ENCODE results near the gene DNAAF6.
"Not testable (repeated sequence)": the region's sequence is repeated elsewhere in the genome, so short reads cannot be mapped to it uniquely, and the experiment has no call there.

Gene DNAAF6

DNA sequence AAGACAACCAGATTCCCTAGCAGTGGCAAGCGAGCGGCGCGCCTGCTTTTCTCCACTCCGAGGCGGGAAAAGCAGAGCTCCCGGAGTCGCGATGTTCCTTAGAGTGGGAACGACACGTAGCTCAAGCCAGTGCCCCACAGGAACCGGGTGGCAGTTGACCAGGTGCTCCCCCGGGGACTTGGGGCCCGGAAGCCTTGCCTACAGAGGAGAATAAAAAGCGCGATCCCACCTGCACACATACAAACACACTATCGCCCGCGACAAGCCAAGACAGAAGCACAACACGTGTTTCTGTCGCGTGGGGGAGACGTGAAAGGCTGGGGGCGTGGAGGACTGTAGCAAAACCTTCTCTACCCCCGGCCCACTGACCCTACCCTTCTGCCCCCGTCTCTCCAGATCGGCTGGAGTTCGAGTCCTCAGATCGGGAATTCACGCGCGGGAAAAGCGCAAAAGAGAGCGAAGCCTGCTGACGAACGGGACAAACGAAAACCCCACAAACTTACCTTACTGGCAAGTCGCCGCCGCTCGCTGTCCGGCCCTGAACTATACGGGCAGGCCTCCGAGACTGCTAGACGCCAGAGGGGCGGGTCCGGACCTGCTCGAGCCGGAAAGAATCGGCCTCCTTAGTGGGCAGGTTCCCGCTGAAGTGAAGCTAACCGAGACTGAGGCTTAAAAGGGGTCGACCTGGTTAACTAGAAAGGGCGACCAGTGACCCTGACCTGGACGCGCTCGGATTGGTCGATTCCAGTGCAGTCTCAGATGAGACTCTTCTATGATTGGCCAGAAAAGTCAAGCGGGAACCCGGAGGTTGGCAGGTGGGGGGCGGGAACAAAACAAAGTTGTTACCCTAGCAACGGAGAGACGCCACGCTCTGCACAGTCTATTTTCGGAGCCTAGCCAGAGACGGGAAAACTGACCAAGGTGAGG, at the start of gene DNAAF6, which contains the start of gene NUP62CL:
TSS of gene DNAAF6 (plus strand) at position 842 of the 927 bp plus-strand sequence. CDS start 6,265 bp downstream, outside the sequence.
TSS of gene NUP62CL (minus strand) at position 664 of the 927 bp plus-strand sequence. CDS start 31,287 bp downstream, outside the sequence.
- peak; percentile 82 for DNase-seq (ENCODE audit: low spot score)

DNA sequence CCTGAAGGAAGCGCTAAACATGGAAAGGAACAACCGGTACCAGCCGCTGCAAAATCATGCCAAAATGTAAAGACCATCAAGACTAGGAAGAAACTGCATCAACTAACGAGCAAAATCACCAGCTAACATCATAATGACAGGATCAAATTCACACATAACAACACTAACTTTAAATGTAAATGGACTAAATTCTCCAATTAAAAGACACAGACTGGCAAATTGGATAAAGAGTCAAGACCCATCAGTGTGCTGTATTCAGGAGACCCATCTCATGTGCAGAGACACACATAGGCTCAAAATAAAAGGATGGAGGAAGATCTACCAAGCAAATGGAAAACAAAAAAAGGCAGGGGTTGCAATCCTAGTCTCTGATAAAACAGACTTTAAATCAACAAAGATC, 48.8 kb upstream of the DNAAF6 start:
- not testable (repeated sequence) for DNase-seq (ENCODE audit: low spot score)

DNA sequence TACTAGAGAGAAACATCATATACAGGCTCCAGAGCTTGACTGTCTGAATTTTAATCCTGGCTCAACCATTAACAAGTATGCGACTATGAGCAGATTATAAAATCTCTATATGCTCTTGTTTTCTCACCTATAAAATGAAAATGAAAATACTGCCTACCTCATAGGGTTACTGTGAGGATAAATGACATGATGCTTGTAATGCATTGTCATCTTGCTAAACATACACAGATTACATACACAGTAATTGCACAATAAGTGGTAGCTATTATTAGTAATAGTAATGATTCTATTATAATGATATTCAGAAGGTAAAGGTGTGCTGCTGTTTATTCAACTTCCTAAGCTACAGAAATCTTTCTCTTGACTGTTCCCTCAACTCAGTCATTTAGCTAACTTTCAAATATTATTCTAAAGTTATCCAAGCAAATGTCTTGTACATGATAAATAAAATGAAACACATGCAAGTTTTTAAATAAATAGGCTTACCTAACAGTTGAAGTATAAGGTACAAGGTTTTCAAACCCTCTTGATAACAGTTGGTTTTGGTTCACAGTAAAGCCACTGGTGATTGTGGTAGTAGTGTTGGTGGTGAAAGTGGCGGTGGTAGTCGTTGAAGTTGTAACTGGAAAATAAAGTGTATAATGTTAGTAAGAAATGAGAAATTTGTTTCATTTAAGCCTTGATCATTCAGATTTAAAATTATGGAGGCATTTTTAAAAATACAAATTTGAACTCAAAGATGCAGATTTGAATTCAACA, 39.1 kb upstream of the DNAAF6 start:
- no peak for DNase-seq (ENCODE audit: low spot score)

DNA sequence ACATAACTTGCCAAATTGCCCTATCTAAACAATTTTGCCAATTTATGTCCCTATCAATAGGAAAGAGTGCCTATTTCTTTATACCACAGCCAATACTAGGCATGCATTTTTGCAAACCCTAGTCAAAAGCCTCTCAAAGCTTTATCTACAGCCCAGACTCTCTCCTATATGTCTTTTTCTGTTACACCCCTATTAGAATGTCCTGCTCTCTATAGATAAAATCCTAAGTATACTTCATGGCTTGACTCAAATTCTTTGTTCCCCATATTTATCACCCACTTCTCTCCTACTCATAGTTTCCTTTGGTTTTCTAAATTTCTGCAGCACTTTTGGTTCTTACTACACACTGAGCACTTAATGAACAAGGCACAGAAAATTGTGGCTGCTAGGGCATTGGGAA, 38.2 kb upstream of the DNAAF6 start:
- DNase-seq (ENCODE audit: low spot score): no peak

DNA sequence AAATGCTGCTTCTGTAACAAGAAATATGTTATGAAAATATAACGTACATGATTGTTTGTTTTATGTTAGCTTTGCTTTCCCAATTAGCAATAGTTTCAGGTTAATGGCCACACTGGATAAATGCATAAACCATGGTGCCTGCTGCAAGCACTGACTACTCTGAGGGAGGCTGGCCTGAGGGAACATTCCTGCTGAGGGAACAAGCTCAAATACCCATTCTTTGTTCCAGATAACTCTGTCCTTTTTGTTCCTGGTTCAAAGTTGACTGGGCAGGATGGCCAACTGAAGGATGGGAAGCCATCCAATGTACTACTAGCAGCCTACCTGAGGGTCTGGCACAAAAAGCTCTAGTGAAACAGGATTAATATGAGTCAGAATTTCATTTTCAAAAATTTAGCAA, 37.7 kb upstream of the DNAAF6 start:
- DNase-seq (ENCODE audit: low spot score): no peak

DNA sequence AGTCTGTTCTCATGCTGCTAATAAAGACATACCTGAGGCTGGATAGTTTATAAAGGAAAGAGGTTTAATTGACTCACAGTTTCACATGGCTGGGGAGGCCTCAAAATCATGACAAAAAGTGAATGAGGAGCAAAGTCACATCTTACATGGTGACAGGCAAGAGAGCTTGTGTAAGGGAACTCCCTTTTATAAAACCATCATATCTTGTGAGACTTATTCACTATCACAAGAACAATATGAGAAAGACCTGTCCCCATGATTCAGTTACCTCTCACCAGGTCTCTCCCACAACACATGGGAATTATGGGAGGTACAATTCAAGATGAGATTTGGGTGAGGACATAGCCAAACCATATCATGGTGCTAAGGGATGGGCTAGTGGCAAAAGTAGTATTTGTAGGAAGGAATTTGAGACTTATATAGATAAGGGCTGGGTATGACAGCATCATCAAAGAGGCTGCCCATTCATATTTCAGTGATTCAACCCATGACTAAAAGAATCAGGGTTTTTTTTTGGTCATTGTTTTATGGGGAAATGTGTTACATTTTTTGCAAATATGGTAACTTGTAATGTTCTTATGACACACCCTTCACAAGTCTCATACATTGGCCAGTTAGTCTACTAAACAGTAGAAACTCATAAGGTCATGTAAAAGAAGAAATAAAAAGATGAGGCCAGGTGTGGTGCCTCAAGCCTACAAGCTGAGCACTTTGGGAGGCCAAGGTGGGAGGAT, 34.9 kb upstream of the DNAAF6 start:
- DNase-seq (ENCODE audit: low spot score): no peak

DNA sequence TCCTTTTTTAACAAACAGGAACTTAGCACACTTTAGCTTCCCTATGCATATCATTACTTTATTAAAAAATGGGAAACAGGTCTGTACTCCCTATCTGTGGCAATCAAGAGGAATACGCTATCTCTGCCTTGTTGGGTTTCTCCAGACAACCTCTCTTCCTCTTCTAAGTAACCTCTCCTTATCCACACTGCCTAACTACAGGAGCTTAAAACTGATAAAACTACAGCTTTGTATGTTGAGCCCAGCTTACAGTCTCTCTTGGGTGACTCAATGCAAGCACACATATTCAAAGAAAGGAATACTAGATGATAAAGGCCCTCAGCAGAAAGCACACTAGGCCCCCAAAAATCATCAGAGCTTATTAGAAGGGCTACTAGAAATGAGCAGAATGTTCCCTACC, 9.1 kb upstream of the DNAAF6 start:
- DNase-seq (ENCODE audit: low spot score): no peak

DNA sequence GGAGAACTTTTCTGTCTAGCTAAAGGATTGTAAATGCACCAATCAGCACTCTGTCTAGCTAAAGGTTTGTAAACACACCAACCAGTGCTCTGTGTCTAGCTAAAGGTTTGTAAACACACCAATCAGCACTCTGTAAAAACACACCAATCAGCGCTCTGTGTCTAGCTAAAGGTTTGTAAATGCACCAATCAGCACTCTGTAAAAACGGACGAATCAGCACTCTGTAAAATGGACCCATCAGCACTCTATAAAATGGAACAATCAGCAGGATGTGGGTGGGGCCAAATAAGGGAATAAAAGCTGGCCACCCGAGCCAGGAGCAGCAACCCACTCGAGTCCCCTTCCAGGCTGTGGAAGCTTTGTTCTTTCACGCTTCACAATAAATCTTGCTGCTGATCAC, 8.3 kb upstream of the DNAAF6 start:
- DNase-seq (ENCODE audit: low spot score): not testable (repeated sequence)

DNA sequence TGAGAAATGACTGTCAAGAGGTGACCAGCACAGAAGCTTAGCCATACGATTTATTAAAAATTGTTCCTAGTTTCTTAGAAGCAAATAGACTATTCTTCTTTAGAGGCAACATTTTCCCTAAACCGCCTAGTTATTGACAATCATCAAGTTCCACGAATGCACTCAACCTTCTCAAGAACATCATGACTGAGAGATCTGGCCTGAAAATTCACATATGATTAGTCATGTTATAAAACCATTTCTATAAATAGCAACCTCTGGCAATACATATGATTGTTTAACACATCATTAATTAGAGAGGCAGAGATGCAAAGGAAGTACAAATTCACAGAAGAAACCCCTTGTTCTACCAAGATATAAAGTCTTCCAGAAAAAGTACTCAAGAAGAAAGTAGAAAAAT, 6.9 kb upstream of the DNAAF6 start:
- no peak for DNase-seq (ENCODE audit: low spot score)

DNA sequence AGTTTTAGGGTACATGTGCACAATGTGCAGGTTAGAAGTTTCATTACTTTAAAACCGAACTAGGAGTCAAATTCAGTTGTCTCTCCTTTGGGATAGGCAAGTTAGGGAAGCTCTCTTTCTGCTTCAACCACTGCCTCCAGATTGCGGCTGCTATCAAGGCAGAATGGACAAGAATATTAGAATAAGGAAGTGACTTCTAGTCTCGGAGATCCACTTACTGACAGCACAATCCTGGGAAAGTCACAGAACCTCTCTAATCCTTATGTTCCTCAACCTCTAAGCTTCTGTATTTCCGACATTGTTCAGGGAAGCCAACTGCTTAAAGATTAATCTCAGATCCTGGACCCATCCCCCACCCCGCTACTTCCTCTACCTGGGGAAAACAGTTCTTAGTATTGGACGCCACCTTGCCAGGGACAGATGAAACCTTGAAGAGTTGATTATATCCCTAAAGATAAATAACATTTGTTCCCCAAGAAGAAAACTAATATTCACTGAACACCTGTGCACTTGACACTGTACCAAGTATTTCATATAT, 2.3 kb upstream of the DNAAF6 start:
- no peak for DNase-seq (ENCODE audit: low spot score)

DNA sequence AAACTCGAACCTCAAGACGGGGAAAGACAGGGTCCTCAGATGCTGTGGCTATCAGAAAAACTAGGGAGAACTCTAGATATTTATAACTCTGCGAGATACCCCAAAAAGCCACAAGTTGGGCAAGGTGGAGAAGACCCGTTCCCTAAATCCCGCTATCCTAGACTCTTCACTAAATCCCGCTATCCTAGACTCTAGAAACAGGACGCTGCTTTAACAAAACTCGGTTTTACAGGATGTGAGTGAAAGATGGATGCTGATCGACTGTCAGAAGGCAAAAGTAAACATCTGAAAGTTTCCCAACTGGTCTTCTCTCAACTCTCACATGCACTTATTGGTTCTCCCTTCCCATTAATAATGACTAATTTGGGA, 270 bp downstream of the DNAAF6 start:
- no peak for DNase-seq (ENCODE audit: low spot score)

DNA sequence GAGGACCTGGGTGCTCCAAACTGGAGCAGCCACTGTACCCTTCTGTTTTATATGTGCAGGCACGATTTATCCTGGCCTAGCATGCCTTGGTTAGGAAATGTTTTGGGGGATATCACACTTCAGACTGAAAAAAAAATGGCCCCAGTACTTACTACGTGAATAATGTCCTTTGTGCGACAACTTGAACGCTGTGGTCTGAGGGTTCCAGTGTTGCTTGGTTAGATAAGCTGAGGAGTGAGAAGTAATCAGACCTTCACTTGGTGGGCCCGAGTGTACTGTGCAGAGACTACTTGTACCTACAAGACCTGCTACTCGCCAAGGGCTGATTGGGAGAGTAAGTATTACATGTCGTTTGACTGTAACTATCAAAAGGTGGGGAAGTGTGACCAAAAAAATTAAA, 678 bp downstream of the DNAAF6 start:
- no peak for DNase-seq (ENCODE audit: low spot score)

DNA sequence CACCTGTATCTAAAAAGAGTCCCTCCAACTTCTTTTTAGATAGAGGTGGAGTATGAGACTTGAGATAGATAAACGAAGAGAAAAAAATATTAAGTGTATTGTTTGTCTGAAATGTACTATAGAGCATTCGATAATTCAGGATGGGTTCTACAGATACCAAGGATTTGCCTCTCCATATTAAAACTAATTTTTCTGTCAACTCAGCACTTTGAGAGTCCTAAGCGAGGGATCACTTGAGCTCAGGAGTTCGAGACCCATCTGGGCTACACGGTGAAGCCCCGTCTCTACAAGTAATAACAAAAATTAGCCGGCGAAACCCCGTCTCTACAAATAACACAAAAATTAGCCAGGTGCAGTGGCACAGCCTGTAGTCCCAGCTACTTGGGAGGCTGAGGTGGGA, 1.5 kb downstream of the DNAAF6 start:
- no peak for DNase-seq (ENCODE audit: low spot score)

DNA sequence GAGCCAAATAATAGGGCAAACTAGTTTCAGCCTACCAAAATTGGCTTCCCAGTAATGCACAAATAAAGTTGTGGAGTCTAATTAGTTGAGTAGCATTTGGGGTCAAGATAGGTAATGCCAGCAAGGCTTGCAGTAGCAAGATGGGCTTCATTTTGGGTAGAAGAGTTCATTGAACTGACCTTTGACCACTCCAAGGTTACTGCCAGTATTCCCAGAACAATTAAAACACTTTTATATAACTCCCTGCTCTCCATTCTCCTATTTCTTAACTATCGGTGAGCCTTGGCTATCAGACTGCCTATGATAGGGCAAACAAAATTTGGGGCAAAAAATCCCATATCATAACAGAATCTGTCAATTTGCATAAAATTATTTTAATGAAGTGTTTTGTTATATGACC, 7.1 kb downstream of the DNAAF6 start:
- DNase-seq (ENCODE audit: low spot score): no peak

DNA sequence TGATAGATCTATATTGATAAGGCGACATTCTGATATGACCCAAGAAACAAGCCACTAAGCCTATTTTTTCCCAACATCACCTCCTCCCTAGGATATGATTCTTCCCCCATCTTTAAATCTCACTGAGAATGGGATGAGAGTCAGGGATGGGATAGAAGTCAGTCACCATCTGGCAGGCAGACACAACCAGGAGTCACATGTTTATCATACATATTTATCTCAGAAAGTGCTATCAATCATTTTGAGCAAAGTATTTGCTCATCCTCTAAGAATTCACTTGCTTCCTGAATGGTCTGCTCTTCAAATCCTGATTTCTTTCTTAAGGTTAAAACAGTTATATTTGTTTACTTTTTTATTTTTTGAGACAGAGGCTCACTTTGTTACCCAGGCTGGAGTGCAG, 20.3 kb downstream of the DNAAF6 start:
- DNase-seq (ENCODE audit: low spot score): no peak

DNA sequence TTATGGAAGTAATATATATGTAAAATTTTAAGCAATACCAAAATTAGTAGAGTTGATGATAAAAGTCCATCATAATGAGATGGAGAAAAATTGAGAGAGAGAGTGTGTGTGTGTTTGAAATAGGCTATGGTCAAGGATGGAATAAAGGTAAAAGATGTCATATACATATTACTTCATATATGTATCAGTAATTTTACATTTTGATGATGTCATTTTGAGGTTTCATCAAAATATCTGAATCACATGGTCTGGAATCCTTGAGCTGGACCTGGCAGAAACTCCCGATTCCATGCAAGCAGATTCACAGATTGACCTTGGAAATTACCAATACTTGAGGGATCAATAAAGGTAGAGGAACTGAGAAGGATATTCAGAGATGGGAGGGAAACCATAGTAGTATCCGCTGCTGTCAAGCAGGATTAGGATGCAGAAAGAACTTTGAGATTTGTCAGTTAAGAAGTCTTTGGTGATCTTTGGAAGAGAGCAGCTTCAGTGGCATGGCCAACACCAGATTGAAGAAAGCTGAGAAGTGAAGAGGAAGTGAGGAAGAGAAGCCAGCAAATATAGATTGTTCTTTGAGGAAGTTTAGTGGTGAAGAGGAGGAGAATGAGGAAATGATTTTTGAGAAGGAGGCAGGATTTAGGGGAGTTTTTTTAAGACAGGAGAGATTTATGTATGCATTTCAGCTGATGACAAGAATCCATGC, 21.5 kb downstream of the DNAAF6 start:
- no peak for DNase-seq (ENCODE audit: low spot score)

DNA sequence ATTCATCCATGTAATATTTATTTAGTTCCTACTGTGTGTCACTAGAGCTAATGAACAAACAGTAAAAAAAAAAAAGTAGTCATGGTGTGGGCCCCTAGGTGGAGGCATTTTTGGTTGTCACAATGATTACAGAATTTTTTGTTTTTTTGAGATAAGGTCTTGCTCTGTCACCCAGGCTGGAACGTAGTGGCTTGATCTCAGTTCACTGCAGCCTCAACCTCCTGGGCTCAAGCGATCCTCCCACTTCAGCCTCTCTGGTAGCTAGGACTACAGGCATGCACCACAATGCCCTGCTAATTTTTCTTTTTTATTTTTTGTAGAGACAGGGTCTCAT, 22.0 kb downstream of the DNAAF6 start:
- DNase-seq (ENCODE audit: low spot score): no peak

DNA sequence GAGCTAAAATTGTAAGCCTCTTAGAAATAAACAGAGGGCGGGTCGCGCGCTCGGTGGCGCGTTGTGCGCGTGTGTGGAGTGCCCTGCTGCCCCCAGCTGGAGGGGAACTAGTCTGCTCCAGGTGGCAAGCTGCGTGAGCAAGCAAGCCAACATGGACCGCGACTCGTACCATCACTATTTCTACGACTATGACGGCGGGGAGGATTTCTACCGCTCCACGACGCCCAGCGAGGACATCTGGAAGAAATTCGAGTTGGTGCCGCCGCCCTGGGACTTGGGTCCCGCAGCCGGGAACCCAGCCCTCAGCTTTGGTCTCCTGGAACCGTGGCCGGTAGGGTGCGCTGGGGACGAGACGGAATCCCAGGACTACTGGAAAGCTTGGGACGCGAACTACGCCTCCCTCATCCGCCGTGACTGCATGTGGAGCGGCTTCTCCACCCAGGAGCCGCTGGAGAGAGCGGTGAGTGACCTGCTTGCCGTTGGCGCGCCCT, 66.1 kb downstream of the DNAAF6 start:
- DNase-seq (ENCODE audit: low spot score): no peak

DNA sequence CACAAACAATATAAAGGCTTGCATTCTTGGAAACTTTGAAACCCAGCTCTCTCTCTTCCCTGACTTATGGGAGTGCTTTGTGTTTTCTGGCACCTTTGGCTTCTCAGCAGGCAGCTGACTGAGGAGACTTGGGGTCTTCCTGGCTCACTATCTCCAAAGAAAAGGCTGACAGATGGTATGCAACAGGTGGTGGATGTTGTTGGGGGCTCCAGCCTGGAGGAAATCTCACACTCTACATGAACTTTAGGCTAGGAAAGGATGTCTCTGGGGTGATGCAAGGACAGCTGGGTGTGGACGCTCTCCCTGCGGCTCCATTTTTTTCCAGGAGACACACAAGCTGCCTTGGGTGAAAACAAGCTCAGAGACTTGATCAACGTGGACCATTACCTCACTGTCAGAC, 67.4 kb downstream of the DNAAF6 start:
- DNase-seq (ENCODE audit: low spot score): no peak

DNA sequence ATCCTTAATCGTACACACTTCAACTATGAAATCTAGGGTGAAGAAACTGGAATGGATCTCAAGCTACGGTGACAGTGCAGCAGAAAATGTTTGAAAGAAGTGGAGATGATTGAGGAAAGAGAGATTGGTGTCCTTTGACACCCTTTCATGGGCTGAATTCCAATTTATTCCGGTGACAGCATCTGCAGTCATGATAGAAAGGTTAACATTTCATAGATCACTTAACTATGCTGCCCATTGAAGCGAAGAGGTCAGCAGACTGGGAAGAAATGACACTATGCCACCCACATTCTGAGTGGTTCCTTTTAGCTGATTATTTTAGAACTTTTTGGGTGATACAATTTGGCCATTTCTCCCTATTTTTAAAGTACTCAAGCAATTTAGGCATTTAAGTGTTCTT, 82.3 kb downstream of the DNAAF6 start:
- DNase-seq (ENCODE audit: low spot score): no peak

DNA sequence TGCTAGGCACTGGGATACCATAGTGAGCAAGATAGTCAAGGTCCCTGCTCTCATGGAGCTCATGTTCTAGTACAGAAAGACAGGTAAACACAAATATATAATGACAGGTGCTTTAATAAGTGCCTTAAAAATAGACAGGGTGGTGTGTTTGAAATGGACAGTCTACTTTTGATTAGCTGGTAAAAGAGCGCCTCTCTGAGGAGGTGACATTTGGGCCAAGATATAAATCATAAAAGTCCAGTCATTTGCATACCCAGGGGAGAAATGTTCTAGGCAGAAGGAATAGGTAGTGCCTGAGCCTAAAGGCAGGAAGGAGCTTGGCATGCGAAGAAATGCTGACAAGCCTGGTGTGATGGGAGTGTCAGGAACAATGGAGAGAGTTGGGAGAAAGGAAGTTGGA, 83.6 kb downstream of the DNAAF6 start:
- no peak for DNase-seq (ENCODE audit: low spot score)

DNA sequence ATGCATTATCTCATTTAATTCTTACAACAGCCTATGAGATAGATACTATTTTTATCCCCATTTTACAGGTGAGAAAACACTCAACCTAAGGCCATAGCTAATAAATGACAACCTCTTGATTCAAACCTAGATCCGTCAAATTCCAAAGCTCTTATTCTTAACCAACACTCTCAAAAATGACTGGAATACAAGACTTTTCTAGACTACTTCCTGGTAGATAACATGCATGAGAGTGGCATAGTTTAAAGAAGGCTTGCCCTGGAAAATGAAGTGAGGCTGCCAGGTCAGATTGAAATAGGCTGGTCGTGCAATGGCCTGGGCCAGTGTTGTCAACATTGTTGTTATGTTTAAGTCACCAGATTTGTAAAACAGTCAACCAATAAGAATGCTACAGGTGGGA, 86.6 kb downstream of the DNAAF6 start:
- DNase-seq (ENCODE audit: low spot score): no peak
